ENCODE results near the gene KRT2.

GRCh38 chr12:52677671-52678070 is 25.7 kb upstream of the KRT2 start:
- no peak for TF ChIP-seq CTCF (conservative IDR thresholded peaks at IDR 0.05; ENCODE audit: low read length)
- TF ChIP-seq EZH2phosphoT487 (IDR thresholded peaks at IDR 0.05; ENCODE audit: borderline replicate concordance, low read depth, low read length) = no peak

Measured in OCI-LY7 (cell line).